Measurements from ENCODE around the gene KANK4.

Gene KANK4

GRCh38 chr1:62318756-62319544 lies at the start of gene KANK4:
Gene KANK4 (minus strand): TSS chr1:62319434. CDS start chr1:62281564, 37,870 bp downstream.
- no peaks in the 10 kb centered on the region for H3K36me3 ChIP-seq (ENCODE audit: insufficient read depth, low read length)
- H3K9ac ChIP-seq (ENCODE audit: low read depth, low read length) = peak within 1 kb of the TSS; percentile 64
- H3K9me3 ChIP-seq (ENCODE audit: control insufficient read depth, insufficient read depth, low read length) = no peaks in the 10 kb centered on the region; the same call in 1 of the 2 replicates
- no peaks in the 10 kb centered on the region; the same call in 1 of the 2 replicates for H3K4me1 ChIP-seq (ENCODE audit: insufficient read depth, low read length)

GRCh38 chr1:62368989-62369388 lies 49.8 kb upstream of the KANK4 start:
- H3K9me3 ChIP-seq (ENCODE audit: control insufficient read depth, insufficient read depth, low read length) = no peaks in the 10 kb centered on the region
- H3K9ac ChIP-seq (ENCODE audit: low read depth, low read length) = no peak overlapping the region
- no peaks in the 10 kb centered on the region for H3K4me1 ChIP-seq (ENCODE audit: insufficient read depth, low read length)
- no peaks in the 10 kb centered on the region for H3K36me3 ChIP-seq (ENCODE audit: insufficient read depth, low read length)

- H3K4me1 ChIP-seq (ENCODE audit: insufficient read depth, low read length) = no peaks in the 10 kb centered on the region
- H3K36me3 ChIP-seq (ENCODE audit: insufficient read depth, low read length) = no peaks in the 10 kb centered on the region
- no peaks in the 10 kb centered on the region for H3K9me3 ChIP-seq (ENCODE audit: control insufficient read depth, insufficient read depth, low read length)
- no peak overlapping the region for H3K9ac ChIP-seq (ENCODE audit: low read depth, low read length)
Observed at GRCh38 chr1:62367005-62367557, 47.8 kb upstream of the KANK4 start.

GRCh38 chr1:62364721-62365120 lies 45.5 kb upstream of the KANK4 start:
- H3K9ac ChIP-seq (ENCODE audit: low read depth, low read length) = no peak overlapping the region
- no peaks in the 10 kb centered on the region for H3K9me3 ChIP-seq (ENCODE audit: control insufficient read depth, insufficient read depth, low read length)
- no peaks in the 10 kb centered on the region for H3K36me3 ChIP-seq (ENCODE audit: insufficient read depth, low read length)
- no peaks in the 10 kb centered on the region for H3K4me1 ChIP-seq (ENCODE audit: insufficient read depth, low read length)

GRCh38 chr1:62362926-62363325 lies 43.7 kb upstream of the KANK4 start:
- H3K4me1 ChIP-seq (ENCODE audit: insufficient read depth, low read length) = no peaks in the 10 kb centered on the region
- H3K36me3 ChIP-seq (ENCODE audit: insufficient read depth, low read length) = no peaks in the 10 kb centered on the region

GRCh38 chr1:62362061-62362917 lies 43.1 kb upstream of the KANK4 start:
- H3K9ac ChIP-seq (ENCODE audit: low read depth, low read length) = no peak overlapping the region
- no peaks in the 10 kb centered on the region for H3K9me3 ChIP-seq (ENCODE audit: control insufficient read depth, insufficient read depth, low read length)
- no peaks in the 10 kb centered on the region for H3K4me1 ChIP-seq (ENCODE audit: insufficient read depth, low read length)

More at GRCh38 chr1:62362926-62363325, 43.7 kb upstream of the KANK4 start:
- no peak overlapping the region for H3K9ac ChIP-seq (ENCODE audit: low read depth, low read length)
- no peaks in the 10 kb centered on the region for H3K9me3 ChIP-seq (ENCODE audit: control insufficient read depth, insufficient read depth, low read length)

GRCh38 chr1:62361431-62361830 lies 42.2 kb upstream of the KANK4 start:
- no peaks in the 10 kb centered on the region for H3K36me3 ChIP-seq (ENCODE audit: insufficient read depth, low read length)
- H3K9me3 ChIP-seq (ENCODE audit: control insufficient read depth, insufficient read depth, low read length) = no peaks in the 10 kb centered on the region
- H3K4me1 ChIP-seq (ENCODE audit: insufficient read depth, low read length) = no peaks in the 10 kb centered on the region
- H3K9ac ChIP-seq (ENCODE audit: low read depth, low read length) = no peak overlapping the region

More at GRCh38 chr1:62362061-62362917, 43.1 kb upstream of the KANK4 start:
- H3K36me3 ChIP-seq (ENCODE audit: insufficient read depth, low read length) = no peaks in the 10 kb centered on the region

- H3K9ac ChIP-seq (ENCODE audit: low read depth, low read length) = no peak overlapping the region
- no peaks in the 10 kb centered on the region for H3K9me3 ChIP-seq (ENCODE audit: control insufficient read depth, insufficient read depth, low read length)
- H3K36me3 ChIP-seq (ENCODE audit: insufficient read depth, low read length) = no peaks in the 10 kb centered on the region
- H3K4me1 ChIP-seq (ENCODE audit: insufficient read depth, low read length) = no peaks in the 10 kb centered on the region
Observed at GRCh38 chr1:62358665-62359373, 39.6 kb upstream of the KANK4 start.

GRCh38 chr1:62357916-62358315 lies 38.7 kb upstream of the KANK4 start:
- Histone ChIP-seq H3K9me3 (ENCODE audit: control insufficient read depth, insufficient read depth, low read length) (no peaks in the 10 kb centered on the region), H3K4me1 (ENCODE audit: insufficient read depth, low read length) (no peaks in the 10 kb centered on the region), H3K36me3 (ENCODE audit: insufficient read depth, low read length) (no peaks in the 10 kb centered on the region), H3K9ac (ENCODE audit: low read depth, low read length) (no peak overlapping the region)

- Histone ChIP-seq H3K36me3 (ENCODE audit: insufficient read depth, low read length) (no peaks in the 10 kb centered on the region), H3K4me1 (ENCODE audit: insufficient read depth, low read length) (no peaks in the 10 kb centered on the region), H3K9me3 (ENCODE audit: control insufficient read depth, insufficient read depth, low read length) (no peaks in the 10 kb centered on the region), H3K9ac (ENCODE audit: low read depth, low read length) (no peak overlapping the region)
Observed at GRCh38 chr1:62356257-62356835, 37.1 kb upstream of the KANK4 start.

- Histone ChIP-seq H3K9me3 (ENCODE audit: control insufficient read depth, insufficient read depth, low read length) (no peaks in the 10 kb centered on the region), H3K4me1 (ENCODE audit: insufficient read depth, low read length) (no peaks in the 10 kb centered on the region), H3K36me3 (ENCODE audit: insufficient read depth, low read length) (no peaks in the 10 kb centered on the region), H3K9ac (ENCODE audit: low read depth, low read length) (no peak overlapping the region)
Observed at GRCh38 chr1:62355095-62355494, 35.9 kb upstream of the KANK4 start.

GRCh38 chr1:62353853-62354252 lies 34.6 kb upstream of the KANK4 start:
- Histone ChIP-seq H3K36me3 (ENCODE audit: insufficient read depth, low read length) (no peaks in the 10 kb centered on the region), H3K4me1 (ENCODE audit: insufficient read depth, low read length) (no peaks in the 10 kb centered on the region), H3K9me3 (ENCODE audit: control insufficient read depth, insufficient read depth, low read length) (no peaks in the 10 kb centered on the region), H3K9ac (ENCODE audit: low read depth, low read length) (no peak overlapping the region)

GRCh38 chr1:62352387-62352786 lies 33.2 kb upstream of the KANK4 start:
- no peak overlapping the region for H3K9ac ChIP-seq (ENCODE audit: low read depth, low read length)
- H3K36me3 ChIP-seq (ENCODE audit: insufficient read depth, low read length) = no peaks in the 10 kb centered on the region
- H3K9me3 ChIP-seq (ENCODE audit: control insufficient read depth, insufficient read depth, low read length) = no peaks in the 10 kb centered on the region
- no peaks in the 10 kb centered on the region for H3K4me1 ChIP-seq (ENCODE audit: insufficient read depth, low read length)

Data from ES-I3 (cell line).